ENCODE results near the gene CDK14.

CDK14 gene

GRCh38 chr7:90669492-90669891 is 73.4 kb downstream of the CDK14 start:
- no peaks in the 10 kb centered on the region for H3K36me3 ChIP-seq (ENCODE audit: control insufficient read depth, insufficient read depth, low read length)
- H3K27me3 ChIP-seq (ENCODE audit: control insufficient read depth, insufficient read depth, low read length), result no peaks in the 10 kb centered on the region
- TF ChIP-seq, protein P1, sequence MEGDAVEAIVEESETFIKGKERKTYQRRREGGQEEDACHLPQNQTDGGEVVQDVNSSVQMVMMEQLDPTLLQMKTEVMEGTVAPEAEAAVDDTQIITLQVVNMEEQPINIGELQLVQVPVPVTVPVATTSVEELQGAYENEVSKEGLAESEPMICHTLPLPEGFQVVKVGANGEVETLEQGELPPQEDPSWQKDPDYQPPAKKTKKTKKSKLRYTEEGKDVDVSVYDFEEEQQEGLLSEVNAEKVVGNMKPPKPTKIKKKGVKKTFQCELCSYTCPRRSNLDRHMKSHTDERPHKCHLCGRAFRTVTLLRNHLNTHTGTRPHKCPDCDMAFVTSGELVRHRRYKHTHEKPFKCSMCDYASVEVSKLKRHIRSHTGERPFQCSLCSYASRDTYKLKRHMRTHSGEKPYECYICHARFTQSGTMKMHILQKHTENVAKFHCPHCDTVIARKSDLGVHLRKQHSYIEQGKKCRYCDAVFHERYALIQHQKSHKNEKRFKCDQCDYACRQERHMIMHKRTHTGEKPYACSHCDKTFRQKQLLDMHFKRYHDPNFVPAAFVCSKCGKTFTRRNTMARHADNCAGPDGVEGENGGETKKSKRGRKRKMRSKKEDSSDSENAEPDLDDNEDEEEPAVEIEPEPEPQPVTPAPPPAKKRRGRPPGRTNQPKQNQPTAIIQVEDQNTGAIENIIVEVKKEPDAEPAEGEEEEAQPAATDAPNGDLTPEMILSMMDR (IDR thresholded peaks at IDR 0.05), result no peak
- H3K4me2 ChIP-seq (ENCODE audit: low read length), result no peak overlapping the region
- no peak overlapping the region for H3K27ac ChIP-seq
- no peak overlapping the region for H2AFZ ChIP-seq
- H3K4me1 ChIP-seq, result no peaks in the 10 kb centered on the region
- no peak overlapping the region for H3K4me3 ChIP-seq (ENCODE audit: low read depth, low read length)
- H3K9me3 ChIP-seq (ENCODE audit: control insufficient read depth, low read length), result no peaks in the 10 kb centered on the region
- no peak overlapping the region for H3K9ac ChIP-seq
- peaks cover 8% of the 10 kb centered on the region for H3K79me2 ChIP-seq

DNA sequence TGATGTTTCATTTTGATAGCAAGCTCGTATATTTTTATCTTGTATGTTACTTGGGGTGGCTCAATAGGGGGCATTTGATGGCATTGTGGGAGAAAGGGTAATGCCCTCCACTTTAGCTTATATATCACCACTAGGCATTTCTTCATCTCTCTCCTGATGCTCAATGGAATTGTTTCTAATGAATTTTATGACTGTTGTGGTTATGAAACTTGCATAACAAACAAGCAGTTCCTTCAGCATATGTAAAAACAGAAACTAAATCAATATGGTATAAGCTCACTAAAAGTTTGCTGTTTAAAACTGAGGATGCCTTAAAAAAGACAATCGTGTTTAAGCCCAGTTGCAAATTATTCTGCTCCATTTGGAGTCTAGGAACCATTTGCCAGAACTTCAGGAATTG is 75.5 kb downstream of the CDK14 start:
- Histone ChIP-seq H3K27me3 (ENCODE audit: control insufficient read depth, insufficient read depth, low read length) (no peaks in the 10 kb centered on the region), H3K4me1 (no peaks in the 10 kb centered on the region), H3K9ac (no peak overlapping the region), H3K4me2 (ENCODE audit: low read length) (no peak overlapping the region), H3K79me2 (peaks cover 8% of the 10 kb centered on the region), H3K4me3 (ENCODE audit: low read depth, low read length) (no peak overlapping the region), H3K36me3 (ENCODE audit: control insufficient read depth, insufficient read depth, low read length) (no peaks in the 10 kb centered on the region), H2AFZ (no peak overlapping the region), H3K27ac (no peak overlapping the region), H3K9me3 (ENCODE audit: control insufficient read depth, low read length) (no peaks in the 10 kb centered on the region)
- TF ChIP-seq, protein P1 (IDR thresholded peaks at IDR 0.05), result no peak

- no peaks in the 10 kb centered on the region for H3K4me1 ChIP-seq
- TF ChIP-seq, protein P1 (IDR thresholded peaks at IDR 0.05), result no peak
- H2AFZ ChIP-seq, result no peak overlapping the region
- H3K9ac ChIP-seq, result no peak overlapping the region
- H3K36me3 ChIP-seq (ENCODE audit: control insufficient read depth, insufficient read depth, low read length), result no peaks in the 10 kb centered on the region
- H3K79me2 ChIP-seq, result peaks cover 7% of the 10 kb centered on the region
- no peak overlapping the region for H3K4me3 ChIP-seq (ENCODE audit: low read depth, low read length)
- H3K27ac ChIP-seq, result no peak overlapping the region
- no peaks in the 10 kb centered on the region for H3K27me3 ChIP-seq (ENCODE audit: control insufficient read depth, insufficient read depth, low read length)
- no peak overlapping the region for H3K4me2 ChIP-seq (ENCODE audit: low read length)
- H3K9me3 ChIP-seq (ENCODE audit: control insufficient read depth, low read length), result no peaks in the 10 kb centered on the region
Observed at GRCh38 chr7:90672210-90672609, 76.1 kb downstream of the CDK14 start.

- no peaks in the 10 kb centered on the region for H3K9me3 ChIP-seq (ENCODE audit: control insufficient read depth, low read length)
- H3K4me1 ChIP-seq, result no peaks in the 10 kb centered on the region
- H2AFZ ChIP-seq, result no peak overlapping the region
- H3K4me3 ChIP-seq (ENCODE audit: low read depth, low read length), result no peak overlapping the region
- H3K27me3 ChIP-seq (ENCODE audit: control insufficient read depth, insufficient read depth, low read length), result no peaks in the 10 kb centered on the region
- no peak overlapping the region for H3K9ac ChIP-seq
- TF ChIP-seq, protein P1 (IDR thresholded peaks at IDR 0.05), result no peak
- H3K27ac ChIP-seq, result no peak overlapping the region
- peaks cover 2% of the 10 kb centered on the region for H3K79me2 ChIP-seq
- H3K4me2 ChIP-seq (ENCODE audit: low read length), result no peak overlapping the region
- no peaks in the 10 kb centered on the region for H3K36me3 ChIP-seq (ENCODE audit: control insufficient read depth, insufficient read depth, low read length)
Observed at GRCh38 chr7:90674625-90675024, 78.5 kb downstream of the CDK14 start.

- Histone ChIP-seq H3K27ac (no peak overlapping the region), H3K27me3 (ENCODE audit: control insufficient read depth, insufficient read depth, low read length) (no peaks in the 10 kb centered on the region), H3K9ac (no peak overlapping the region), H3K9me3 (ENCODE audit: control insufficient read depth, low read length) (no peaks in the 10 kb centered on the region), H3K4me3 (ENCODE audit: low read depth, low read length) (no peak overlapping the region), H3K36me3 (ENCODE audit: control insufficient read depth, insufficient read depth, low read length) (no peaks in the 10 kb centered on the region), H3K79me2 (peaks cover 2% of the 10 kb centered on the region), H3K4me1 (peaks cover 5% of the 10 kb centered on the region), H3K4me2 (ENCODE audit: low read length) (no peak overlapping the region), H2AFZ (no peak overlapping the region)
- TF ChIP-seq, protein P1 (IDR thresholded peaks at IDR 0.05), result no peak
Observed at GRCh38 chr7:90675982-90676381, 79.9 kb downstream of the CDK14 start.
